Right ventricle myocardium inferior (tissue), 1 donor: ENCODE measurements around the gene STX1B. TPM values are rescaled to one million over a fixed set of nuclear protein-coding genes. Genes with fewer than 3 reads are reported as not detected.

Experiments
- ATAC-seq: fragments of 200-7000 bp; cut with Tn5 transposase; one replicate; pipeline ENCODE4 v1.9.1; 2020; ENCODE audit warnings: mild to moderate bottlenecking, moderate library complexity
- DNase-seq: peaks from one replicate; pipeline ENCODE4 v3.0.0; 2021; ENCODE audit errors: missing footprints
- intact Hi-C: fragments of 100-400 bp; cut with DNase I; formaldehyde crosslinking; loops from one replicate; pipeline ENCODE4 v1.11.0; 2022
- total RNA-seq: library from RNA; stranded (reverse); fragmentation: NEBNext Ultra II Directional; extraction: Animal tissue kit (Norgen Biotek cat#: 25700); gene quantifications from one replicate; pipeline ENCODE4 v1.2.1, GENCODE V29; 2021
- donor health status: DM: no; HTN: yes; CAD: no; lungs with severe emphysema.

STX1B gene
- total RNA-seq, 1 donor from 2014 or later = 0.41 TPM

DNA sequence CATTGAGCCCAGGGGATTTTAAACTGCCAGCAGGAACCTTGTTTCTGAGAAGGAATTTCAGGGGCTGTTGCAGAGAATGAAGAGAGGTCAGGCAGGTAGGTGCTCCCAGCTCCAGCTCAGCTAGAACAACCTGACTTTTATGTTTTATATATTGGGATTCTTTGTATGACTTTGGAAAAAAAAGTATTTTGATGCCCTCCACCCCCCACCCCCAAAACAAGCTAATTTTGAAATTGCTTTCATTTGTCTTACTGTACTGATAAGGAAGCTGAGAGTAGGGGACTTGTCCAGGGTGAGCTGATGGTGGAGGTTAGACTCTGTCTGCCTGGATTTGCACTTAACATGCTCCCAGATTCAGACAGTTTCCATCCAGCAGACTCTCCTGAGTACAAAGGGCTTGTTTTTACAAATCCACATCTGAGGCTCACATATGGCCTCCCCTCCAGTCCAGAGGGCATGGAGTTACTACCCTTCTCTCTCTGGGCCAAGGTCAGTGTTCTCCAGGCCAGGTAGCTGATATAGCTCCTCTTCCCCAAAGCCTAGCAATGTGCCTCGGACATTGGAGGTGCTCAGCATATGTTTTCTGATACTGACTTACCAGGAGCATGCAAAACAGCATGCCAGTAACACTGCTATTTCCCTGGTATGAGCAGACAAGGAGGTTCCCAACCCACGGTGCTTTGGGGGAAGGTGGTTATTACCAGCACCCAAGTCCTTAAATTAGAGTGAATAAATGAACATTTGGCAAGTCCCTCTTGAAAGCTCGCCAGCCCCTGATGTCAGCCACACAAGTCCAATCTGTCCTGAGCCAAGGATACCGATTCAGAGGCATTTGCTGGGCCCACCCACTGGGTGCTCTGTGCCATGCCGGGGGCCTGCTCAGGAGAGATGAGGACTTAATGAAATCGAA lies 11.3 kb downstream of the STX1B start:
- intact Hi-C loops = loop anchor here (5.0 kb wide), 1 partner anchor 73 kb away; the partner anchor contains the start of genes ZNF646 and ZNF668
- ATAC-seq = no peak
- DNase-seq = no peak

DNA sequence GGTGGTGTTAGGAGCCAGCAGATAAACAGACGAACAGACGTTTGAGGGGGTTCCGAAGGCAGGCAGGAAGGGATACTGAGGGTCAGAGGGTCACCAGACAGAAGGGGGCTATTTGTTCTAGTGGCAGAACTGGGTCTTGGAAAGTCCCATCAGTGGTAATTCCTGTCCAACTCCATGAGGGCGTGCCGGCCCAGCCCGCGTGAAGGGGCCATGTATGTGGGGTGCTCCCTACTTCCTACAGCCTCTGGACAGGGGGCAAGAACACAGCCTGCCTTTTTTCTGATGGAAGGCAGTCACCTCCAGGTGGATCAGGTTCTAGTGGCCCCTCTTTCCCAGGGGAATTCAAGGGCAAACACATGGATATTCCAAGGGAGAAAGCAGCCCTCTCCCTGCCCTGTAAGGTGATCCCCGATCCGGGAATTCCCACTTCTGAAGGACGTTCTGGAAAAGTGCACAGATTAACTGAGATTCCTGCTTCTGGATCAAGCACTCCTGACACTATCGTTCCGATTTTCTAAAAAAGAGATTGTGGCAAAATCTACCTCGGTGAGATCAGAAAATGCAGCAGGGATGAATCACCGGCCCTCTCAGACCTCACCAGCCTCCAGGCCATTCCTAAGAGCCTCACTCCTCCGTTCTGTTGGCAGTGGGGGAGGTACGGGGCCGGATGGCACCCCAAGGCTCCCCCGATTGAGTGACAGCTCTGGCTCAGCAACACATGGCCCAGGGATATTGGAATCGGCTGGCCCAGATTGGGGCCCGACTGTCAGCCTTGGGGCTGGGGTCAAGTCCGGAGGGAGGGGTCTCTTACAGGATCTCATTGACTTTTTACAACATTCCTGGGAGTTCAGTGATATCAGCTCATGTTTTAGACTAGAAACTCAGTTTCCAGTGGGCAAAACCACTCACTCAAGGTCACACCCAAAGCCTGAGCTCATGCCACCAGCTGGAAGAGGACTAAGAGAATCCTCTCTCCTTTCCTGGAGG lies 12.4 kb downstream of the STX1B start:
- DNase-seq = no peak
- peak; percentile 2 for ATAC-seq
- intact Hi-C loops = loop anchor here (5.0 kb wide), 1 partner anchor 74 kb away; the partner anchor contains the start of genes ZNF646 and ZNF668

DNA sequence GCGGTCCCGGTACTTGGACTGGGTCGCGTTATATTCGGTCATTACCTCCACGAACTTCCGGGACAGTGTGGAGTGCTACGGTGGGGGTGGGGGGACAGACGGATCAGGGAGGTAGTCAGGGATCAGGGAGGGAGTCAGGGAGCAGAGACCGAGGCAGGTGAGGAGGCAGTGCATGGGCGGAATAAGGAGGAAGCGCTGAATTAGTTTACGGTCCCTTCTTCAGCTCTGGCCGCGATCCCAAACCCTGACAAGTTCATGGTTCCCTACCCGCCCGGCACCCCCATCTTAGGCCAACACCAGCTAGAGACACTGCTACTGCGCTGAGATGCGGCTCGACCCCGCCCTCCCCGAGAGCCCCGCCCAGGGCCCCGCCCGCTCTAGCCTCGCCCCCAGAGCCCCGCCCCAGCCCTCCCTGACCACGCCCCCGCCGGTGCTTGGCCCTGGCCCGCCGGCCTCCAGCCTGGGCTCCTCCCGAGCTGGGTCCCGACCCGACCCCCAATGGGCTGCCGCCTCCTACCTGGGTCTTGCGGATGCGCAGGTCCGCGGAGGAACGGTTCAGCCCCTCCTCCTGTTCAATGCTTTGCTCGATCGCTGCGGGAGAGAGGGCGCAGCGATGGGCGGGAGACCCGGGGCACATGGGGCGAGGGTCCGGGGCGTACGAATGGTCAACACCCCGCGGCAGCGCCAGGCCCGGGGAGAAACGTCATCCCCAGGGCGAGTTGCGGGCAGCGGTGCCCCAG lies 13.3 kb downstream of the STX1B start:
- intact Hi-C loops = loop anchor here (5.0 kb wide), 1 partner anchor 75 kb away; the partner anchor contains the start of genes ZNF646 and ZNF668
- ATAC-seq (peak; percentile 97), DNase-seq (peak; percentile 92)

DNA sequence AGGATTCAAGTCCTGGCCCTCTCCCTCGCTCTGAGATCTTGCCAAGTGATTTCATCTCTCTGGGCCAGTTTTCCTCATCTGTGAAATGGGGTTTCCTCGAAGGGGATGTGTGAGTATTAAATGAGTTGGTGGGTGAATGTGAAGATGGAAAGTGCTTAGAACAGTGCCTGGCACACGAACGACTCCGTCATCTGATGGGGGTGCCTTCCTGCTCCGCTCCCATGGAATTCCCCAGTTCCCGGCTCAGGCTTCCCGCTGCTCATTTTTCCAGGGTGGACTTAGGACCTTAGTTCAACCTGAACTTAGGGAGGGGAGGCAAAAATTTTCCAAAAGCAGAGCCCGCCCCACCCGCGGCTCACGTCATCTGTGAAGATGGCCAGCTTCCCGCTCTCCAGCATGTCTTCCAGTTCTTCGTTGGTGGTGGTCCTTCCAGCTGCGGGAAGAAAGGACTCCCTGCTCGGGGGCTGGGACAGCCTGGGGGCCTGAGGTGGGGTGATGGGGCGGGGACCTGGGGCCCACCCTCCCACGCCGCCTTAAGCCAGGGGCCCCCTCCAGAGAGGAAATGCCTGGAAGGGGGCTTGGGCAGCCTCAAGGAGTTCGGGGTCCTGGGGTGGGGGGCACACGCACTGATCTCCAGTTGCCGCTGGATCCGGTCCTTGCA lies 14.0 kb downstream of the STX1B start:
- ATAC-seq = peak; percentile 2
- intact Hi-C loops = loop anchor here (5.0 kb wide), 1 partner anchor 76 kb away; the partner anchor contains the start of genes ZNF646 and ZNF668
- DNase-seq = no peak

DNA sequence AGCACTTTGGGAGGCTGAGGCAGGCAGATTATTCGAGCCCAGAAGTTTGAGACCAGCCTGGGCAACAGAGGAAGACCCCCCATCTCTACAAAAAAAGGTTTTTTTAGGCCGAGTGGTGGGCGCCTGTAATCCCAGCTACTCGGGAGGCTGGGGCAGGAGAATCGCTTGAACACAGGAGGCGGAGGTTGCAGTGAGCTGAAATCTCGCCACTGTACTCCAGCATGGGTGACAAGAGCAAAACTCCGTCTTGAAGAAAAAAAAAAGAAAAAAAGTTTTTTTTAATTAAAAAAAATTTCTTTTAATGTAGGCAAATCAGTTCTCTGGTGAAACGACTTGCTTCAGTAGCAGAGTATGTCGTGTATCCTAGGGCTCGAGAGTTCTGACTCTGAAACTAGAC lies 14.5 kb downstream of the STX1B start:
- ATAC-seq = no peak
- DNase-seq = no peak
- intact Hi-C loops = loop anchor here (5.0 kb wide), 1 partner anchor 76 kb away; the partner anchor contains the start of genes ZNF646 and ZNF668

DNA sequence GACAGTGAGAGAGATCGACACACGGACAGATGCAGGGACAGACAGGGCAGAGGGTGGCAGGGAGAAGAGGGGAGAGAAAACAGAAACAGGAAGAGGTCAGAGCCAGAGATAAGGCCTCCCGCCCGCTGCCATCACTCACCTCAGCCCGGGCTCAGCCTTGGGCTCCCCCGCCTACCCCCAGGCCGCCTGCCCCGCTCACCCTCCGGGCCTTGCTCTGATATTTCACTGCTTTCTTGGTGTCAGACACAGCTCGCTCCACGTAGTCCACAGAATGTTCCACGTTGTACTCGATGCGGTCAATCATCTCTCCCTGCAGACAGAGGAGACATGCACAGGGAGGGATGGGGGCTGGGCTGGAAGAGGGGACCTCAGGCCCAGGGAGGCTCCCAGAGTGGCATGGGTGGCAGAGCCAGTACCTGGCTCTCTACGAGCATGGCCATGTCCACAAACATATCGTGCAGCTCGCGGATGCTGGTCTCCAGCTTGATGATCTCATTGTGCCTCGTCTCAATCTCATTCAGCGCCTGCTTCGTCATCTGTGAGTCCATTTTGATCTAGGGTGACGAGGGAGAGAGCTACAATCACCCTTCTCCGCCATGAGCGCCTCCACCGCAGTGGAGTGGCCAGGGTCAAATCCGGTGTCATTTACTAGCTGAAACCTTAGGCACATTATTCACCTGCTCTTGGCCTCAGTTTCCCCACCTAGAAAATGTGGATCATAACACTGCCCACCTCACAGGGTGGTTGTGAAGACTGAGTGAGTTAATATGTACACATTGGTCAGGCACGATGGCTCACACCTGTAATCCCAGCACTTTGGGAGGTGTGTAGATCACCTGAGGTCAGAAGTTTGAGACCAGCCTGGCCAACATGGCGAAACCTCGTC lies 17.3 kb downstream of the STX1B start:
- DNase-seq (no peak), ATAC-seq (no peak)
- intact Hi-C loops = no loop called here

DNA sequence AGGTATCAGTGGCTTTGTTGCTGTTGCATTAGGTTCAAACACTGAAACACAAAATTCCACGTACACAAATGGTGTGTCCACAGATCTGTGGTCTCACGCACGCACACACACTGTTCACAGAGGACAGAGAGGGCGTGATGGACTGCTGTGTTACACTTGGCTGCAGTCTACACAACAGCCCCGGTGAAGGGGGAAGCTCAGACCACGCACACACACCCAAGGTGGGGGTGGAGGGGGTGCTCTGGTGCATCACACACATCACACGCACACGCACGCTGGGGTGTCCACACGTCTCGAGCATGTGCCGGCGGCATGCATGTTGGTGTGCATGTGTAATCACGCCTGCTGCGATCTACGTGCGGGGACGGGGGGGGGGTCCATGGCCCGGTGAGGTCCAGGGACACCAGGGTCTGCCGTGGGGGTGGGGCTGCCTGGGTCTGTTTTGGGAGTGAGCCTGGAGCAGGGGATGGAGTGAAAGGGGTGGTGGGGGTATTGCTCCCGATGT lies 18.1 kb downstream of the STX1B start:
- intact Hi-C loops = no loop called here
- DNase-seq = no peak
- no peak for ATAC-seq

DNA sequence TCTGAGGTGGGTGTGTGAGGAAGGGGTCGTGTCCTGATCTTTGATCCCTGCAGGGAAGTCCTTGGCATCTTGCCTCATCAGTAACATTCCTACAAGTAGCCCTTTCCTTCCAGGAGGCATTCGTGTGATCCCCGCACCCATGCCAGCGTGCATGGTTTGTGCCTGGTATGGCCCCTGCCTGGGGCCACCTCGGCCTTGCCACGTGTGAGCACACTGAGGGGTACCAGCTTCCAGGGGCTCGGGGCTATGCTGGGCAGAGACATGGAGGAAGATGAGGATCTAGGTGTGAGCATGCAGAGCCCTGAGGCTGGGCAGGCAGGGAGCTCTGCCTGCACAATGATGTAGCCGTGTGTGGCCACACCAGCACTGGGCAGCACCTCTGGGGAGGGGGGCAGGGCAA lies 19.4 kb downstream of the STX1B start:
- no peak for DNase-seq
- intact Hi-C loops = no loop called here
- ATAC-seq = no peak

DNA sequence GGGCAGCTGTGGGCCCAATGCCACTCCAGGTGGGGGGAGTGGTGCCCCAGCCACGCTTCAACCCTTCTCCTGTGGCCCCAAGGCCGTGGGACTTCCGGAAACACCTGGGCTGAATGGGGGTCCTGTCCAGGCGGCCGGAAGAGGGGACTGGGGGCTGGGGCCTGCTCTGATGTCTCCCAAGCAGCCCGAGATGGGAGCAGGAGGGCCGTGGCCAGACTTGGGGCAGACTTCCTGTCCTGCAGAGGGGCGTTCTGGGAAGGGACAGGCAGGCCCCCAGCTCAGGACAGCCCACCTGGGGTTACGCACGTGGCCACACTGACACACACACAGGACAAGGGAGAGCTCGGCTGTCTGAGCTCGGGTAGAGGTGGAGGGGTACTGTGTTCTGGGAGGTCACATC lies 20.3 kb downstream of the STX1B start:
- intact Hi-C loops = no loop called here
- ATAC-seq = no peak
- DNase-seq = no peak

DNA sequence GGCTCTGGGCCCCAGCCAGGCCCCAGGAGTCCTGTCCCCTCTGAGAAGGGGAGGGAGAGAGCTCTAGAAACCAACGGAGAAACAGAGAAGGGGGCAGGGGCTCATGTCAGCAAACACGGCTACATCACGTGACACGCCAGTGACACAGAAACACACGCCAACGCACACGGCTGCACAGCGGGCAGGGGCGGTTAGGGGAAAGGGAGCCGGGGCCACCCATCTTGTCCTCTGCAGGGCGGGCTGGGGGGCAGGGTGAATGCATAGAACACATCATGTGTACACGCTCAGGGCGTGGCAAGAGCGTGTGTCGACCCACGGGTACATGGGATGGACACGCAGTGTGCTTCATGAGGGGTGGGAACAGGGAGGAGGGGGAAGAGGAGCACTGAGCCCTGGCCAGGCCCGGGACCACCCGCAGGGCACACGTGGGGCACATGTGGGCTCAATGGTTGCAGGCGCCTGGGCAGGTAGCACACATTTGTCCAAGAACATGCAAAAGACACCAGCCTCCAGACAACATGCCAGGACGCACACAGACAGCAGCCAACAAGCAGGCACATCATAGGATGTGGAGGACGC lies 20.9 kb downstream of the STX1B start:
- no peak for DNase-seq
- intact Hi-C loops = loop anchor here (5.0 kb wide), 2 partner anchors 393 to 468 kb away; partner anchors contain the start of gene ARMC5
- no peak for ATAC-seq

DNA sequence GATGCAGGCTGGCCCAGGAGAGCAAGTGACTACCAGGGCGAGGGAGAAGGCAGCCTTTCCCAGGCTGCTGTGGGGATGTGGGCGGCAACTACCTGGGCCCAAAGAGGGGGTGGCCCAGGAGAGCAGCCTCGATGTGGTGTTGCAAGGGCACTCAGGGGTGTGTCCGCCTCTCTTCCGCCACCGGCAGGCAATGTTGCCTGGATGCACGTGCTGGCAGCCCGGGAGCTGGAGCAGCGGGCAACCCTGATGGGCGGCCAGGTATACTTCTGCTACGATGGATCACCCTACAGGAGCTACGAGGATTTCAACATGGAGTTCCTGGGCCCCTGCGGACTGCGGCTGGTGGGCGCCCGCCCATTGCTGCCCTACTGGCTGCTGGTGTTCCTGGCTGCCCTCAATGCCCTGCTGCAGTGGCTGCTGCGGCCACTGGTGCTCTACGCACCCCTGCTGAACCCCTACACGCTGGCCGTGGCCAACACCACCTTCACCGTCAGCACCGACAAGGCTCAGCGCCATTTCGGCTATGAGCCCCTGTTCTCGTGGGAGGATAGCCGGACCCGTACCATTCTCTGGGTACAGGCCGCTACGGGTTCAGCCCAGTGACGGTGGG lies 22.8 kb downstream of the STX1B start:
- intact Hi-C loops = loop anchor here (5.0 kb wide), 2 partner anchors 395 to 470 kb away; partner anchors contain the start of gene ARMC5

DNA sequence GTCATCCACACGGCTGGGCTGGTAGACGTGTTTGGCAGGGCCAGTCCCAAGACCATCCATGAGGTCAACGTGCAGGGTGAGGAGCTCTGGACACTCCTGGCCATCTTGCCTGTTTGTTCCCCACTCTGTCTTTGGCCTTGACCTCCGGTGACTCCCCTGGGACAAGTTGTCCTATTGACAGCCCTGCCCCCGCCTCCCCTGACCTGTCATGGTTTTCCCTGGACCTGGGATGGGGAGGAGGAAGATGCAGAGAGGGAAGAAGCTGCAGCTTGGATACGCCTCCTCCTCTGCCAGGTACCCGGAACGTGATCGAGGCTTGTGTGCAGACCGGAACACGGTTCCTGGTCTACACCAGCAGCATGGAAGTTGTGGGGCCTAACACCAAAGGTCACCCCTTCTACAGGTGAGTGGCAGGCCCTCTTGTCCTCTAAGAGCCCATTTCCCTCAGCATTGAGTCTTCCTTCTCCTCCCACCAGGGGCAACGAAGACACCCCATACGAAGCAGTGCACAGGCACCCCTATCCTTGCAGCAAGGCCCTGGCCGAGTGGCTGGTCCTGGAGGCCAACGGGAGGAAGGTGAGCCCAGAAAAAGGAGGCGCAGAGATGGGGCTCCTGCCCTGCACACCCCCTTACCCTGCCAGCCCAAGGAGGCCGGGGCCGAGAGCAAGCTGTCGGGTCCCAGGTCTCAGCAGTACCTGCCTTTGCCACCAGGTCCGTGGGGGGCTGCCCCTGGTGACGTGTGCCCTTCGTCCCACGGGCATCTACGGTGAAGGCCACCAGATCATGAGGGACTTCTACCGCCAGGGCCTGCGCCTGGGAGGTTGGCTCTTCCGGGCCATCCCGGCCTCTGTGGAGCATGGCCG lies 24.1 kb downstream of the STX1B start:
- DNase-seq (no peak), ATAC-seq (no peak)
- intact Hi-C loops = loop anchor here (5.0 kb wide), 2 partner anchors 396 to 471 kb away; partner anchors contain the start of gene ARMC5

More for the DNA sequence above, 22.8 kb downstream of the STX1B start:
- ATAC-seq = no peak
- no peak for DNase-seq

DNA sequence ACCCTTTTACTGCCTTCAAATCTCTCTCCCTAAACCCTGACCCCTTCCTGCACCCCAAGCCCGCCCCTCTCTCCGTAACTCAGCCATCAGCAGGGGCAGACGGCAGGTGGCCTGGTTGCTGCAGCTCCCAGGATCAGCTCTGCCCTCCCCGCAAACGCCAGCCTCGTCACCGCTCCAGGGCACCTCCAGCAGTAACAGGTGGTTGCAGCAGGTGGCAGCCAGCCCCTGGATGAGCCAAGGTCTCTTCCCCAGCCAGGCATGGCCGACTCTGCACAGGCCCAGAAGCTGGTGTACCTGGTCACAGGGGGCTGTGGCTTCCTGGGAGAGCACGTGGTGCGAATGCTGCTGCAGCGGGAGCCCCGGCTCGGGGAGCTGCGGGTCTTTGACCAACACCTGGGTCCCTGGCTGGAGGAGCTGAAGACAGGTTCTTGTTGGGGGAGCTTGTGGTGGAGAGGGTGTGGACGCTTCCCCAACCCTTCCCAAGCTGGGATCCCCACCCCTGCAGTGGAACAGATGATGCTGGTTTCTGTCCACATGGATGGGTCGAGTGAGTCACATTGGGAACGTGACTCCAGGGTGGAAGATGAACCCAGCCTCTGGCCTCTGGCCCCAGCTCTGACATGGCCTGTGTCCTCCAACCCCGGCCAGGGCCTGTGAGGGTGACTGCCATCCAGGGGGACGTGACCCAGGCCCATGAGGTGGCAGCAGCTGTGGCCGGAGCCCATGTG lies 24.9 kb downstream of the STX1B start:
- no peak for DNase-seq
- ATAC-seq = peak; percentile 16

More for the DNA sequence above, 24.9 kb downstream of the STX1B start:
- intact Hi-C loops = loop anchor here (1.0 to 5.0 kb wide), 5 partner anchors 157 to 883 kb away; partner anchors contain the start of gene ARMC5
